GM12878 (cell line): ENCODE results near the gene LMBR1. TPM values are rescaled to one million over a fixed set of nuclear protein-coding genes. Genes with fewer than 3 reads are reported as not detected.

Experiments used
- ATAC-seq: fragments of 200-7000 bp; cut with Tn5 transposase; 3 replicates; pipeline ENCODE4 v1.9.1; 2020; ENCODE audit warnings: mild to moderate bottlenecking, moderate library complexity
- BruUV-seq: library from RNA; stranded (reverse); fragments of 400-500 nt; replicated peaks from 2 replicates; lab custom pipeline; 2021; lab: Mats Ljungman, UMichigan
- CTCF ChIA-PET: fragments of 300-600 bp; sonication (Branson Sonifier 250); formaldehyde crosslinking; extraction: SDS; loops from one replicate; lab custom pipeline; 2021; ENCODE audit warnings: inconsistent platforms; lab: Yijun Ruan, JAX
- POLR2A ChIA-PET: fragments of 350-600 bp; formaldehyde crosslinking; extraction: SDS; loops from one replicate; lab custom pipeline; 2021; ENCODE audit warnings: inconsistent platforms; lab: Charles Lee
- RAD21 ChIA-PET: fragments of 300-600 bp; sonication (Branson Sonifier 250); formaldehyde crosslinking; loops from one replicate; lab custom pipeline; 2023; ENCODE audit warnings: antibody characterized with exemption; ENCODE audit not compliant: unreplicated experiment; lab: Charles Lee
- SMC1A ChIA-PET: fragments of 300-600 bp; sonication (Branson Sonifier 250); formaldehyde crosslinking; loops from one replicate; lab custom pipeline; 2023; ENCODE audit not compliant: unreplicated experiment, uncharacterized antibody; lab: Charles Lee
- DNase-seq: peaks from one replicate; pipeline ENCODE4 v3.0.0-alpha.2; 2011; ENCODE audit warnings: low read depth, low spot score
- FAIRE-seq: peaks from 3 replicates; lab custom pipeline; 2011; peaks lifted over from hg19 to GRCh38; lab: Jason Lieb, UNC
- H2AFZ ChIP-seq: 2 replicates; pipeline ENCODE4 v1.6.0; 2011; ENCODE audit warnings: low read depth, low read length, control low read depth; ENCODE audit not compliant: control insufficient read depth
- H3K27ac ChIP-seq: 2 replicates; pipeline ENCODE4 v1.5.1; 2011; ENCODE audit warnings: control low read depth; ENCODE audit not compliant: control insufficient read depth, insufficient read depth
- H3K27me3 ChIP-seq, 2 experiments: replicated peaks in 1 of 2; 2 replicates each; pipeline versions ENCODE4 v1.6.0 to v1.6.1; 2011; ENCODE audit warnings: low read length in 1 of 2; ENCODE audit not compliant: control insufficient read depth in 2 of 2, insufficient read depth in 2 of 2
- H3K36me3 ChIP-seq, 2 experiments: 2 replicates each; pipeline ENCODE4 v1.5.1; 2011; ENCODE audit warnings: low read length in 1 of 2; ENCODE audit not compliant: control insufficient read depth in 2 of 2, insufficient read depth in 2 of 2
- H3K4me1 ChIP-seq: 2 replicates; pipeline ENCODE4 v1.6.1; 2011; ENCODE audit warnings: mild to moderate bottlenecking, low read length, moderate library complexity, mixed read lengths; ENCODE audit not compliant: control insufficient read depth, insufficient read depth
- H3K4me2 ChIP-seq: 2 replicates; pipeline ENCODE4 v1.6.0; 2011; ENCODE audit warnings: control low read depth; ENCODE audit not compliant: control insufficient read depth, insufficient read depth
- H3K4me3 ChIP-seq: fragments of 200-600 bp; sonication (generic); 2 replicates; pipeline ENCODE4 v1.5.1; 2016
- H3K79me2 ChIP-seq: 2 replicates; pipeline ENCODE4 v1.6.0; 2011; ENCODE audit warnings: low read length; ENCODE audit not compliant: control insufficient read depth, insufficient read depth
- H3K9ac ChIP-seq: 2 replicates; pipeline ENCODE4 v1.8.0; 2011; ENCODE audit warnings: low read length, control low read depth, mixed read lengths; ENCODE audit not compliant: control insufficient read depth, insufficient read depth
- H3K9me3 ChIP-seq: replicated peaks from 3 replicates; pipeline ENCODE4 v1.5.1; 2011; ENCODE audit warnings: mild to moderate bottlenecking, low read length; ENCODE audit not compliant: control insufficient read depth, insufficient read depth
- H4K20me1 ChIP-seq: 2 replicates; pipeline ENCODE4 v1.6.0; 2011; ENCODE audit not compliant: control insufficient read depth, insufficient read depth
- ATF2 ChIP-seq: IDR thresholded peaks from 2 replicates; pipeline ENCODE4 v1.6.1; 2012; ENCODE audit warnings: low read length, inconsistent platforms
- CHD2 ChIP-seq: IDR thresholded peaks from 2 replicates; pipeline ENCODE4 v1.6.1; 2011; ENCODE audit warnings: low read depth, low read length, improper control_type of control experiment, borderline replicate concordance
- NR2F1 ChIP-seq: fragments of 450-650 bp; conservative IDR thresholded peaks from 2 replicates; pipeline ENCODE4 v1.6.1; 2017; ENCODE audit warnings: mild to moderate bottlenecking
- PAX8 ChIP-seq: fragments of 450-650 bp; IDR thresholded peaks from 2 replicates; pipeline ENCODE4 v1.6.1; 2017; ENCODE audit warnings: mild to moderate bottlenecking, moderate library complexity
- PRDM15 ChIP-seq: fragments of 450-650 bp; formaldehyde crosslinking; IDR thresholded peaks from 2 replicates; pipeline ENCODE4 v1.4.0; 2020; ENCODE audit warnings: mild to moderate bottlenecking, moderate library complexity
- WGBS: methylation state at CpG from one replicate; pipeline ENCODE4 v1.1.6; 2016; ENCODE audit warnings: low lambda C conversion rate; ENCODE audit not compliant: insufficient replicate concordance, insufficient coverage; ENCODE audit errors: missing lambda C conversion rate; 5-methylcytosine and 5-hydroxymethylcytosine counted together
- in situ Hi-C: fragments of 300-500 bp; cut with MboI; formaldehyde crosslinking; loops from 9 replicates; pipeline ENCODE4 v1.14.3; 2018; ENCODE audit warnings: mixed read lengths
- intact Hi-C: fragments of 100-400 bp; cut with micrococcal nuclease; formaldehyde crosslinking; loops from one replicate; pipeline ENCODE4 v1.14.2; 2022; ENCODE audit not compliant: unreplicated experiment
- polyA plus RNA-seq, 11 experiments: library from polyadenylated mRNA; depleted of rRNA in 4 of 11; unstranded in 6 of 11; stranded (reverse) in 5 of 11; fragments of >200 nt; fragmentation: Nextera tagmentation in 4 of 11; fragmentation: Illumina TruSeq in 1 of 11; extraction: Ambion mirVana in 4 of 11; extraction: Trizol in 1 of 11; gene quantifications; 1 replicate in 1 of 11; 2 replicates in 10 of 11; pipeline versions ENCODE4 v1.2.1 to v1.2.3, GENCODE V29; 2011 to 2016; ENCODE audit warnings: inconsistent platforms in 2 of 11, missing spikeins in 2 of 11, low read depth in 1 of 11
- total RNA-seq, 4 experiments: library from RNA; depleted of rRNA in 3 of 4; stranded (reverse); fragments of >200 nt in 3 of 4; fragmentation: Illumina TruSeq in 1 of 4; extraction: Trizol in 1 of 4; gene quantifications; 2 replicates each; pipeline versions ENCODE4 v1.2.1 to v1.2.3, GENCODE V29; 2013 to 2021
- TF ChIP-seq, protein P1 (sequence below): fragments of 450-650 bp; IDR thresholded peaks from 2 replicates; pipeline ENCODE4 v1.6.1; 2017; ENCODE audit warnings: borderline replicate concordance

LMBR1 gene
- total and polyA plus RNA-seq, 10 of the 15 experiments (the other 5 are each of a cell fraction or from before 2014, with no cell fraction given), result 4.0 to 63.5 (median 28.8) TPM

DNA sequence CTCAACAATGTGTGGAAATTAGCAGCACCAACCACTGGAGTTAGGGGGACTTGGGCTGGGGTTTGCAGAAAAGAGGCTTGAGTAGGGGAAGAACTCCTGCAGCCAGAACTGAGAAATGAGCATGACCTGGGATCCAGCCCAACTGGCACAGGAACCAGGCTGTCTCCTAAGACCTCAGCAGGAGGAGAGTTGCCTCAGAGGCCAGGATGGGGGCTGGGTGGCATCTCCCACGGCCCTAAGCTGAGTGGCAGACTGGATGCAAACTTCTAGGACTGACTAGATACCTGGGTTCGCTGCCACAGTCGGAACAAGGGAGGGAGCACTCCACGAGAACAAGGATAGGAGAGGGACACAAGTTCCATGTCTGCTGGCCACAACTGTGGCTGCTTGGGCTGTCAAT lies 189.8 kb downstream of the LMBR1 start:
- ATAC-seq, result no peak; the same call in 2 of the 3 replicates
- FAIRE-seq, result no peak
- H2AFZ ChIP-seq, result no peak overlapping the region
- no peaks in the 10 kb centered on the region for H3K79me2 ChIP-seq
- in situ Hi-C loops, result no loop called here
- ChIA-PET SMC1A (interaction anchor here (1.1 to 1.7 kb wide), 2 partner anchors 14 to 39 kb away, joined by 3 to 5 read pairs; no protein-coding TSS in a partner anchor), POLR2A (no interaction called here), CTCF (no interaction called here), RAD21 (no interaction called here)
- H3K4me3 ChIP-seq, result no peak overlapping the region
- no peaks in the 10 kb centered on the region; a peak in 2 of 4 replicates for H3K36me3 ChIP-seq
- TF ChIP-seq, protein P1, sequence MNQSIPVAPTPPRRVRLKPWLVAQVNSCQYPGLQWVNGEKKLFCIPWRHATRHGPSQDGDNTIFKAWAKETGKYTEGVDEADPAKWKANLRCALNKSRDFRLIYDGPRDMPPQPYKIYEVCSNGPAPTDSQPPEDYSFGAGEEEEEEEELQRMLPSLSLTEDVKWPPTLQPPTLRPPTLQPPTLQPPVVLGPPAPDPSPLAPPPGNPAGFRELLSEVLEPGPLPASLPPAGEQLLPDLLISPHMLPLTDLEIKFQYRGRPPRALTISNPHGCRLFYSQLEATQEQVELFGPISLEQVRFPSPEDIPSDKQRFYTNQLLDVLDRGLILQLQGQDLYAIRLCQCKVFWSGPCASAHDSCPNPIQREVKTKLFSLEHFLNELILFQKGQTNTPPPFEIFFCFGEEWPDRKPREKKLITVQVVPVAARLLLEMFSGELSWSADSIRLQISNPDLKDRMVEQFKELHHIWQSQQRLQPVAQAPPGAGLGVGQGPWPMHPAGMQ, result no peak
- TF ChIP-seq NR2F1 (no peak), CHD2 (no peak), ATF2 (no peak), PAX8 (no peak), PRDM15 (CRISPR knock-in tag) (no peak)
- H3K9me3 ChIP-seq, result peaks cover 9% of the 10 kb centered on the region; the same call in 2 of the 3 replicates
- 95% methylated on average over 4 of the region's 4 CpGs for WGBS
- no peak overlapping the region for H3K4me2 ChIP-seq
- peaks cover 15% of the 10 kb centered on the region for H3K4me1 ChIP-seq
- no peaks in the 10 kb centered on the region for H4K20me1 ChIP-seq
- no TSS peak for BruUV-seq
- no peak for DNase-seq
- H3K27me3 ChIP-seq, result no peaks in the 10 kb centered on the region
- intact Hi-C loops, result no loop called here
- no peak overlapping the region for H3K27ac ChIP-seq
- H3K9ac ChIP-seq, result no peak overlapping the region
